ELR (cell line): ENCODE results near the gene ACKR2.

Experiments used
- DNase-seq: peaks from one replicate; pipeline ENCODE4 v3.0.0-alpha.2; 2015; ENCODE audit warnings: low read depth

The ACKR2 gene

DNA sequence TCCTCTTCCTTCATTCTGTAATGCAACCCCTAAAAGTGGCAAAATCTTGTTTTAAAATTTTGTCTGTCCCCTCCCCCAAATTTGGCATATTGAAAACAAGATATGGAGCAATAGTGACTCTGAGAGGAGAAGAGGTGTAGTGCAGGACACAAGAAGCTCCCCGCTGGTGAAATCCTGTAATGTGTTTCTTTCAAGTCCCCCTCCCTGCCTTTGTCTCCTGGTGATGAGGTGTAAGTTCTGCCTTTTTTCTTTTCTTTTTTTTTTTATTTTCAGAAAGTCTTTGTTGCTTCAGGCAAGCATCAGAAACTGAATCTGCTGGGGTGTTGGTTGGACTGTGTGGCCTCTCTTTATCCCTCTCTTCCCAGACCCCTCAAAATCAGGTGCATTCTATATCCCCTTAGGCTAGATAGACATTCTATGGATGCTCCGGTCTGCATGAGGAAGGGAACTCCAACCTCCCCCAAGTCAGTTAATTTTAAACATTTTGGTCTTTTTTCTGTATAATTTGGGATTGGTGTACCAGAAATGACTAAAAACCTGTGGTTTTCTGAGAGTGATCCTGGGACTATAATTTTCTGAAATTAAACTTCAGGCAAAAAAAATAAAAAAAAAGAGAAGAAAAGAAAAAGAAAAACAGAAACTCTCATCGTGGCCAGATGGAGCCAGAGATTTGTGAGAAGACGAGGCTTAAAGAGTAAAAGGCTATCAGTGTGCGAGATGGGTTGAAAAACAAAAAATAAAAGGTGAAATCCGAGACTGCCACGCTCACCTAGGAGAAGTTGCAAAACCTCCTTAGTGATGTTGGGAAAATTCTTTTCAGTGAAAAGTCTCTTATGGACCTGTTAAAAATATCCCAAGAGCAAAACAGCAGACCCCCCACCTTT, 21.4 kb downstream of the ACKR2 start:
- peak; percentile 37 for DNase-seq

DNA sequence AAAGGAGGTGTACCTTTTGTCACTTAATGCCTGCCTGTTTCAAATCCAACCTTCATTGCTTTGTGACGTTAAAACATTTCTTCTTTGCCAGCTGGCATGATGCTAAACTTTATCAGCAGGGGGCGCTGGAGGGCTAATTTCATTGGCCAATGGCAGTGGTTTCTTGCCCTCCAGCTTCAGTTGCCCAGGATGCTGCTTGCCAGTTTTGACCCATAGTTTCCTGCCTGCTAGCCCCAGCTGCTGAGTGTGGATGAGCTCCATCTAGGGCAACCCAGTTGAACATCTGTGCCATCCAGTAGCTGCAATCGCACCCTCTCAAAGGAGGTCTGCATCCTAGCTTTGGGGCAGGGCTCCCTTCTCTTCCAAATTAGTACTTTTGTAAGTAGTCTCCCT, 22.1 kb downstream of the ACKR2 start:
- DNase-seq = peak; percentile 61

DNA sequence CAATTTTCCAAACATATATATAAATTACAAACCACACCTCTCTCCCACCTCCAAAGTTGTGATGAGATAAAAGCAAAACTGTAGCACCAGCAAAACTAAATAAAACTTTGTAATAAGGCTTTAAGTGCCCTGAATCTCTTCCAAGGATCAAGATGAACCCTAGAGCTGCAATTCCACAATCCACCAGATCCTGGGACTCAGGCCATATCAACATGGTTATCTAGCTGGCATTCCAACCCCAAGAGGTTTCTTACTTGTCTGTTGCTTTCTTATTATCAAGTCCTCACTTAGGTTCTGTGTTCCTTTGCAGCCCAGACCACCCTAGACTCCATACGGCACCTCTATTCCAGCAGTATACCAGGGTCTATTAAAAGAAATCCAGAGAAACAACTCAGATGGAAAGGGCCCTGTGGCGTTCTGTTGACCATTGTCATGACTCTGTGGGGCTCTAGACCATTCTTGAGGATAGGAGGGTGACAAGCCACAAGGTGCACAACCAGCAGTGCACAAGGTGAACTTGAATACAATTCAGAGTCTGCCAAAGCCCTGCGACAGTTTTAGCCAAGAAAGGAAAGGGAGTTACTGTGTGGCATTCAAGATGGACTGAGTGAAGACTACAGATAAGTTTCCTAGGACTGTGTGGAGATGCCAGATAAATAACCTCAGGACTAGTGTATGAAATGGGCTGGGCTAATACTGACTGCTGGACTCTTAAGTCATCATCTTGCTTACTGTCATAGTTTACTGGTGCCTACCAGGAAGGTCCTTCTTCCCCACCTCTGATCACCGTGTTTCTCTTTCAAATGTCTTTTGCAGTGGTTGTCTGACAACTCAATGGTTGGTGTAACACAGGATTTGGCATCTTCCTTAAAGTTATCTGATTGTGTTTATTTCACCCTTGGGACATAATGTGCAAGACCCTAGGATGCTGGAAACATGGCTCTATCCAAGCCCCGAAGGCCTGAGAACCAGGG, 27.2 kb downstream of the ACKR2 start:
- DNase-seq = no peak

DNA sequence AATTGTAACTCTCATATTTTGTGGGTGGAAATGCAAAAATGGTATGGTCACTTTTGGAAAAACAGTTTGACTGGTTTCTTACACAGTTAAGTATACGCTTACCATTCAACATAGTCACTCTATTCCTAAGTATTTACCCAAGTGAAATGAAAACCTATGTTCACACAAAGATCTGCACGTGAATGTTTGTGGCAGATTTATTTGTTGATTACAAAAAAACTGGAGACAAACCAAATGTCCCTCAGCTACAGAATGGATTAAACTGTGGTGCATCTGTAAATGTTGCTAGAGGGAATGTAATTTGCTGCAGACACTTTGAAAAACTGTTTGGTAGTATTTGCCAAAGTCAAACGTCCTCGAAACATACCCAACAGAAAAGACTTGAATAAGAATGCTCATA, 29.3 kb downstream of the ACKR2 start:
- DNase-seq = no peak

DNA sequence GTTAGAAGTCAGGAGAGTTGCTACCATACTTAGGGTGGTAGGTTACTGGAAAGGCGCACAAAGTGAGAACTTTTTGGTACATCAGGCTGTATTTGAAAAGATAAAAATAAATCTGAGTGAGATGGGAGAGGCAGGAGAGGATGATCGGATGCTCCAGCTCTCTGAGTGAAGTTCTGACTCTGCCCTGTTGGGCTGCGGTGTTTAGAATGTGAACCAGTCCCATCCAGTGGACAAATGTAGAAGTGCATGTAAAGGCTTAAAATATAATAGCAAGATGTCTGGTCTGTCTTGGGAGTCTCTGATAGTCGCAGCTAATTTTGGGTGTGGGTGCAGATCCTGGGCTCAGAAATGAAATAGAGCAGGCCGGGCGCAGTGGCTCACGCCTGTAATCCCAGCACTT, 30.4 kb downstream of the ACKR2 start:
- peak; percentile 75 for DNase-seq

DNA sequence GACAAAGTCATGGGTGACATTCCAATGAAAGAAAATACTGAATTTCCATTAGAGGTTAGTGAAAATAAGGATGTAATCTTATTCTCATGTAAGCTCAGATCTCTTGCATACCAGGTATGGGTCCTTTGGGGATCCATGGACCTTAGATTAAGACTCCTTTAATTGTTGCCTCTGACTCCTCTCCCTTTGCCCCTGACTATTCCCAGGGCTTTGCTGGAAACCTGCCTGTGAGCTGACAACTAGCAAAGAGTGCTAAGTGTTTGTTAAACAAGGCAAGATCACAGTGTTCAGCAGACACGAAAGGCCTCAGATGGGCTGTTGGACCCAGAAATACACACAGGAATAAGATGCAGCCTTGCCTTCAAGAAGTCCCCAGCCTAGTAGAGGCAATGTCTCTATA, 32.1 kb downstream of the ACKR2 start:
- no peak for DNase-seq

DNA sequence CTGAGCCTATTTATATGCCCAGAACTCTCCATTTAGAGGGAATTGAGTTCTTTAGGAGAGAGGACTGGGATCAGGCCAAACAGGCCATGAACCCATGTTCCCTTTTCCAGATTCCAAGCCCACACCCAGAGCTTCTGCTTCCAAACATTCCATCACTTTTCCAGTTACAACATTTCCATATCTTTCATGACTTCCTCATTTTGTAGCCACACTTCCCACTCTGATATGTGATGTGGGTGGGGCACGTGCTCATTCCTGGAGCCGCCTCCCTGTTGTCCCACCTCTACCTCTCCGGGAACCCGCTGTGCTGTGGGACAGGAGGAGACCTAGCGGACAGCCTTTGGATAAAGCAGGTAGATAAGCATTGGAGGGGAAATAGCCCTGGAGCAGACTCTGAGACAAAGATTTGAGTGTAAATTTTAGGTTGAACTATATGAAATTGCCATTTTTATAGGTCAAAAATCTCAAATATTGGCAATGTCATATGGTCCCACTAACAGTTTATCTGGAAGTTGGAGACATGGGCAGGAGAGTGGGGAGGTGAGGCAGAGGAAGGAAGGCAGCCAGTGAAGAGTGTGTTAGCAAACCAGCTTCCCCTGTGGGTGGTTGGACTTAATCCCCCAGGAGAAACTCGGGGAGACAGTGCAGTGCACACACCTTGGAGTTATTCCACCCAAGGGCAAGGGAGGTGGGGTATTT, 34.6 kb downstream of the ACKR2 start:
- DNase-seq = no peak

DNA sequence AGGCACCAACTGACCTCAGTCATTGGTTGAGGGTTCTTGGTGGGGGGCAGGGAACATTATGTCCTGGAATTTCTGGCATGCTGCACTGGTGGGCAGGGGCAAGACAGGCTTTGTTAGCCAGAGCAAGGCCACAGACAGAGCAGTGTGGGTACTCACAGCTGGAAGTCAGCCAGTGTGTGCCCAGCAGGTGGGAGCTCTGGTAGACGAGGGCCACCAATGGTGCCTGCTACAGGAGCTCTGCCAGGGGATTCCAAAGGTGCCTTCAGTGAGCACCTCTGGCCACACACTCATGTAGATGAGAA, 35.1 kb downstream of the ACKR2 start:
- DNase-seq = no peak

DNA sequence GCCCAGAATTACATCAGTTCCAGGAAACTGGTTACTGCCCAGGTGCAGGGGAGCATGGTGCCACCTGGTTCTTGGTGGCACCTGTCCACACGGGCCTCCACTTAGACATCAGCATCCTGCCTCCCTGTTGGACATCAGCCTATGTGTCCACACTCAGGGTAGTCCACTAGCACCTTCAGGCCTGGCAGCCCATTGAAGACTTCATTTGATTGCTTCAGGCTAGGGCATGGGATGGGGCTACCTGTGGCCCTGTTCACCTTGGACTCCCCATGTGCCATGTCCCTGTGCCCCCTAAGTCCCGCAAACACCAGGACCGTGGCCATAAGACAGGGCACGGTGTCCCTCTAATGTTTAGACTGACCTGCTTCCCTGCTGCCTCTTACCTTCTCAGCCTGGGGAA, 35.6 kb downstream of the ACKR2 start:
- no peak for DNase-seq

DNA sequence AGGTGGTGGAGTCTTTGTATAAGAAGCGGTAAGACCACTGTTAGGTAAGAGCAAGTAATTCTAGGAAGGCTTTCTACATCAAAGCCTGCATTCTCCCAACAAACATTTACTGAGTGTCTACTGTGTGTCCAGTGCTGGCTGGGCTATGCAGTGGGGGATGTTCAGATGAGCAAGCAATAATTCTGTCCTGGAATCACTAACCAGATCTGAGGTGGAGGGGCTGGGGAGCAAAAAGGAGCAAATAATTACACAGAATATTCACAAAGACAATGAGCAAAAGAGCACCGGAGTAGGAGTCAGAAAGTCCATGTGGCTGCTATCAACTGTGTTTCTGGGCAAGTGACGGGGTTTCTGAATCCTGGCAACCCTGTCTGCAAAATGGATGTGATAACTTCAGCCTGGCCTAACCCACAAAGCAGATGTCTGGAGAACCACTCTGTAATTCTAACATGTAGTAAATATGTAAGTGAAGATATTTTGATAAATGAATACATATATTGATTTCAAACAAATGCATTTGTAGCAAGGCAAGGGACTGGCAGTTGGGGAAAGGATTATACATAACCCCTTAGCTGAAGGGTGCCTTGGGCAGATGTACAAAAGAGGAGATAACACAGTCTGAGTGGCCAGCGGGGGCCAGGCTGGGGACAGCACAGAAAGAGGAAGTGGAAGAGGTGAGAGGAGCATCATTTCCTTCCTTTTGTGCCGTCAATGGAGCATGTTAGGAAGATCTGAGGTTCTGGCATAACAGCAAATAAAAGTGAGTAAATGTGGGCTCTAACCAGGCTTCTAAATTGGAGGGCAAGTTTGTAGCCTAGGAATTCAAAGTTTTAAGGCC, 37.7 kb downstream of the ACKR2 start:
- no peak for DNase-seq

DNA sequence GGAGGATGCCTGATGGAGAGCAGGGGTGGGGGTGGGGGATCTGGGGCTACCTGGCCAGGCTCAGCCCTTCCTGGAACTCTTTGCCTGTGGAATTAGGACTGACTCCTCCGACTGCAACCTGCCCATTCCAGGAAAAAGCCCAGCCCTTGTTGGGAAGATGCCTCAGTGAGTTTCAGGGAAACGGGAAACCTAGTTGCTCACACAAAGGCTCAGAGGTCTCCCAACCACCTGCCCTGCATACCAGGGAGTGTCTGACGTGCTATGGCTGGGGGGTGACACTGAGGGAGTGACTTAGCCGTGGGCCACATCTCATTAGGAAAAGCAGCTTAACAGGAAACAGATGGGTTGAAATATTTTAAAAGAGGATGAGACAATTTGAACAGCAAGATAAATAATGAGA, 38.5 kb downstream of the ACKR2 start:
- DNase-seq = no peak

DNA sequence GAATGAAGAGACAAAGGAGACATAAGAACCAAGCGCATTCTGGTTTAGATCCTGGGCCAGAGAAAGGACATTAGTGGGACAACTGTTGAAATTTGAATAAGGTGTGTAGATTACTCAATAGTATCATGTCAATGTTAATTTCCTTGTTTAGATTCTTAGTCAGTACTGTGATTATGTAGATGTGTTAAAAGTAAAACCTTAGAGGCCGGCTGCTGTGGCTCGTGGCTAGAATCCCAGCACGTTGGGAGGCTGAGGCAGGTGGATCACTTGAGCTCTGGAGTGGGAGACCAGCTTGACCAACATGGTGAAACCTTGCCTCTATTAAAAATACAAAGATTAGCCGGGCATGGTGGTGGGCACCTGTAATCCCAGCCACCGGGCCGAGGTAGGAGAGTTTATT, 39.8 kb downstream of the ACKR2 start:
- no peak for DNase-seq

DNA sequence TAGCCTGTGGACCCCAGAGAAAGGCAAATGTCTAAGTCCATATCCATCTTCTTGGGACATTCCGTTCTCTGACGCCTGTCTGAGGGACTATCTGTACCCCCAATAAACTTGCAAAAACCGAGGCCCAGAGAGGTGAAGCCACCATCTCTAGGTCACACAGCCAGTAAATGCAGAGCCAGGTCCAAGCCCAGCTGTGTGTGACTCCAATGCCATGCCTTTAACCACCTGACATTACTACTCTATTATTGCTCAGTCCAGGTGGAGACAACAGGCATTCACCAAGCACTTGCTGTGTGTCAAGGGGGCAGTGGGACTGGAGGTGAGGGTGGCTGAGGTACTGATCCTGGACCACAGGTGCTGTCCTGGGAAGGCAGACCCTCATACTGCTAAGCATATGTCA, 41.0 kb downstream of the ACKR2 start:
- DNase-seq = no peak

DNA sequence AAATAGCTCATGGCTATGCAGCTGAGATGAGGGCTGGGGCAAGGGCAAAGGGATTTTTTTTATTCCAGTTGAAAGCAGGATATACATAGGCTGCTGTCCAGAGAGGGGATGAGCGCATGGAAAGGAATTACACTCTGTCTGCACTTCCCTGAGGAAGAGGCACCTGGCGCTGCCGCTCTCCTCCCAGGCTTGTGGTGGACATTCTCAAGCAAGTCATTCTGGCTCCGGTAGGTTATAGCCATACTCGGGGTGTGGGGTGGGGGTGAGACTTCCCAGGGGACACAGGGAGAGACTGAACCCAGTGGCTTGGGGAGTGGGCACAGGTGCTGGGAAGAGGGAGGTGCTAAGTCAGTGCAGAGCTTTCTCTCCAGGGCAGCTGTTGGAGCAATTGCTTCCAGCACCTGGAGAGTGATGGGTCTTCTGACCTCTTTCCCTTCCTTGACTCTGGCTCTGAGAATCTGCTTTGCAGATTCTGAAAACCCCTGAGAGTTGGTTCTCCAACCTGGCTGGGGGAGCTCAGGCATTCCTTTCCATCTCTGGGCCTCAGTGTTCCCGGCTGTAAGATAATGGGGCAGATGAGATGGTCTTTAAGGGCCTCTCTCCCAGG, 42.1 kb downstream of the ACKR2 start:
- DNase-seq = no peak

DNA sequence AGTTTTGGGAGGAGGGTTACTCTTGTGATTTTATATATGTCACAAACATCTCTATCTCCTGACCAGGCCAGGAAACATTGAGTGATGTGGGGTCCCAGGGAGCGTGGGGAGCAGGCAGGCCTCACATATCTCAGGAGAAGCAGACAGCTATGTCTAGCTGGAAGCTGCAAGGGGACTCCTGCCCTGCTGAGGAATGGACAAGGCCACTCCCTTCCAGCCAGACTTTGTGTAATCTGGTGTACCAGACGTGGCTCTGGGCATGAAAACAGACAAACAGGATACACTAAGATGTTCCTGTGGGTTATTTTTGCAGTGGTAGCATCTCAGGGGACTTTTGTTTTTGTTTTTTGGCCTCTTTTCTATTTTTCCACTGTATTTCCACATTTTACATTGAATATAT, 43.2 kb downstream of the ACKR2 start:
- no peak for DNase-seq

DNA sequence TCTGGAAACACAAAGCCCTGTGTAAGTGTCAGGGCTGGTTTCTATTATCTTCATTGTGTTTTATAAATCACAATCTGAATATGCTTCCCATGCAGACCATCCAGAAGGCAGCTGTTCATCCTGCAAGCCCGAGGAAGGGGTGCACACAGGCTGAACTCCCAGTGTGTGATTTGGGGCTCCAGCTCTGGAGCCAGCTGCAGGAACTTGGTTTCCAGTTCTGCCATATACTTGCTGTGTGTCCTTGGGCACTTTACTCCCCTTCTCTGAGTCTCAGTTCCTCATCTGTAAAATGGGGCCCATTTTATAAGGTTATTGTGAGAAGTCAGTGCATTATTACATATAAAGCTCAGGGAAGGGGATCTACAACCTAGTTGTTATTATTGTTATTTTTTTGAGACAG, 43.8 kb downstream of the ACKR2 start:
- no peak for DNase-seq

DNA sequence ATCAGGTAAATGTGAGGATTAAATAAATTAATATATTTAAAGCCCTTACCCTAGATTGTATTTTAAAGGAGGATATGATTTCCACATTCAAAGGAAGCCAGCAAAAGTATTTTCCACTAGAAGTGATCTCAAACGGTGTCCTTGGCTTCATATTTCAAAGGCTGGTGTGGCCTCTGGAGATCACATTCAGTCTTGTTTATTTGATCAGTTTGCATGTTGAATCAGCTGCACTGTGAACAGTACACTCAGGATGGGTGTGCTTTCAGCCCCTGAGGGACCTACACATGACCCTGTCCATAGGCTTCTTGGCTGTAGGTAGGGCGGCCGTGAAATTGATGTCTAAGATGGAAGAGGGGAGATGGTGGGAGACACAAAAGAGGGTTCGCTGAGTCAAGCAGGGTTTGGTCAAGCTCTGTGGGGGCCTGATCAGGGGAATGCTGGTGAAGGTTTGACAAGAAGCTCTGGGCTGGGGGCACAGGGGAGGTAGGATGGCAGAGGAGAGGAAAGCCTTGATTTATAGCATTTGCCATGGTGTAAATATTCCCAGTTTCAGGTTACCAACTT, 44.6 kb downstream of the ACKR2 start:
- no peak for DNase-seq

DNA sequence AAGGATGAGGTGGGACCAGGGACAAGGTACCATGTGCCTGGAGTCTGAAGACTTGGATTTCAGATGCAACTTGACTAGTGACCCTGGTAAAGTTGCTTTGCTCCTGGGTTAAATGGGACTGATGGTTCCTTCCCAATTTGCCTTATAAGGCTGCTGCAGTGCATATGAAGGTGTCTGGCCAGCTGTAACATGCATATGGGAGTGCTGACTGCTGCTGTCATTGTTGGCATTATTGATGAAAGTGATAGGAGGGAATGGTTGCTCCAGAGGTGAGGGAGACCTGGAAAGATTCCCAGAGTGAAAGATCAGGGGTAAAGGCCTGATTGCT, 45.9 kb downstream of the ACKR2 start:
- no peak for DNase-seq

DNA sequence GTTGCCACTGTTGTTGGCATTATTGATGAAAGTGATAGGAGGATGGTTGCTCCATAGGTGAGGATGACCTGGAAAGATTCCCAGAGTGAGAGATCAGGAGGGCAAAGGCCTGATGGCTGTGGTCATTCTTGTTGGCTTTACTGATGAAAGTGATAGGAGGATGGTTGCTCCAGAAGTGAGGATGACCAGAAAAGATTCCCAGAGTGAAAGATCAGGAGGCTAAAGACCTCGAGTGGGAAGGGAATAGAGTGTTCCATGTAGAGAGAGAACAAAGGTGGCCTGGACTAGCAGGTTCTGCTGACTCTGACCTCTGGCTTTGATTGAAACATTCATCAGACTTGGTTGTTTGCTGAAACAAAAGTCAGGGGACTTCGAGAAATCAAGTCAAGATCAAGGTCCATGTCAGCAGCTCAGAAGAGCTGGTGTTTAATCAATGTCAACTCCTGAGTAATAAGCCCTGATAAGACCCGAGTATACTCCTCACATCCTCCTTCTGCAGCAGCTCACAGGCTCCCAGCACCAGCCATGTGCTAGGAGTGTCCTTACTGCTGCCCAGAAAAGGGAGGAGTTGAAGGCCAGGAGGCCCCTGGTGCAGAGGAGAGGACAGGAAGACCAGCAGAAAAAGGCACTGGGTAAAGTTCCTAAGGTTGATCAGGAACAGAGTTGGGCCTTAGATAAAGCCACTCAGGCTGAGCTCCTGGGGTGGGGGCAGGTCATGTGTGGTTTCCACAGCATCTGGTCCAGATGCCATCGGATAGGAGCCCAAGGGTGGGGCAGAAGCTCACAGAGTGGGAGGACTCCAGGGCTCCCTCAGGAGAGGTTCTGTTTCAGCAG, 46.5 kb downstream of the ACKR2 start:
- DNase-seq = no peak

DNA sequence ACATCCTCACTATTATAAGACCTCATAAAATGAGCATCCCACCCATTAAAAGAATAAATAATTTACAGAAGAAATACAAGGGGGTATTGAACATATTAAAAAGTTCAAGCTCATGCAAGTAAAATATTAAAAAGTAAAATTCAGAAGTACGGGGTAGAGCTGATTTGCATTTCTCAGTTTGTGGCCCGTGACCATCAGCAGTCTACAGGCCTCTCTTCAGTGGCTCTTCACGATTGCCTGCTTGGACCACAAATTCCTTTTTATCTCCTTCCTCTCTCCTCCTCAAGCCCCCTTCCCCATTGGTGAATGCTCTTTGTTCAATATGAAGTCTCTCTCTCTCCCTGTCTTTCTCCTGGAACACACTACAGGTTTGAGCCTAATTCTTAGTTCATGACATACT, 47.3 kb downstream of the ACKR2 start:
- no peak for DNase-seq
